HG03575 (cell line): Measurements from ENCODE around the gene TTC34.
"Not testable (repeated sequence)": the region's sequence is repeated elsewhere in the genome, so short reads cannot be mapped to it uniquely, and the experiment has no call there.

Experiments
- ATAC-seq: cut with Tn5 transposase; IDR thresholded peaks from one replicate; pipeline ENCODE4 v1.9.1; 2021; ENCODE audit not compliant: unreplicated experiment, insufficient number of reproducible peaks, low FRiP score; ENCODE audit errors: extremely low read depth

The TTC34 gene

GRCh38 chr1:2652926-2653571 lies 148.4 kb downstream of the TTC34 start:
- not testable (repeated sequence) for ATAC-seq

GRCh38 chr1:2652152-2652925 lies 149.2 kb downstream of the TTC34 start:
- ATAC-seq: not testable (repeated sequence)

- ATAC-seq: no peak
Measured at GRCh38 chr1:2650967-2651645, 150.4 kb downstream of the TTC34 start.

- no peak for ATAC-seq
Measured at GRCh38 chr1:2646837-2647236, 154.7 kb downstream of the TTC34 start.

DNA sequence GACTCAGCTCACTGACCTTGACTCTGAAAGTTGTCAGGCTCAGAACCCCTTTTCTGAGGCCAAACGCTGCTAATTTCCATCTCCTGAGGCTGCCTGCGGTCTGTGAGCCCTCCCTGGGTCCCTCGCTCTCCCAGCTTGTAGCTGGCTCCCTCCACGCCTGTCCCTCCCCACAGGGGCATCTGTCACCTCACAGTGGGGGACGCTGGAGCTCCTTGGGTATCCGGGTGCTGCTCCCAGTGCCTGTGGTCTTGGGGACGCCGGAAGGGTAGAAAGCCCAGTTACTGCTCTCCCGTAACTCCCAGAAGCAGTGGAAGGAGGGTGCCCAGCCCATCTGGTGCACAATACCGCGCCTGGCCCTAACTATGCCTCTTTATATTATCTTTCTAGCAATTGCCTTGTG lies 155.7 kb downstream of the TTC34 start:
- no peak for ATAC-seq

GRCh38 chr1:2645143-2645542 lies 156.3 kb downstream of the TTC34 start:
- ATAC-seq: no peak

DNA sequence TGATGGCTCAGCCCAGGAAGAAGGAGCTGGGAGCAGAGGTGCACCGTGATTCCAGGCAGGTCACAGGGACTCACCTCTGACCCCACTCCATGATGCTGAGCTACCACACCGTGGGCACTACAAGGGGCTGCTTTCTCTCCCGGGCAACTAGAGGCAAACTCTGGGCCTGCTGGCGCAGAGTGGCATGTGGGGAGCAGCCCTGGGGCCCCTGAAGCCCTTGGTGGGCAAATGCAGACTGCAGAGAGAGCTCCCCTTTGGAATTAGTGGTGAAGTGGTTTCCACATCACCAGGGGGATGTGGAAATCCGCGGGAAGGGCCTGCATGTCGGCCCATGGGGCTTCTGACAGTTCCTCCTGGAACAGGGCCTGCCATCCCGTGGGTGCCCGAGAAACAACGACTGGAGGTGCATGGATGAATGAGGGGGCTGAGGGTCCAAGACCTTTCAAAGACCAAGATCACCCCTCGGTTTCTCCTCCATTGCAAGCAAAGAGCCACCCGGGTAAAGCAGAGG lies 156.8 kb downstream of the TTC34 start:
- ATAC-seq: no peak

DNA sequence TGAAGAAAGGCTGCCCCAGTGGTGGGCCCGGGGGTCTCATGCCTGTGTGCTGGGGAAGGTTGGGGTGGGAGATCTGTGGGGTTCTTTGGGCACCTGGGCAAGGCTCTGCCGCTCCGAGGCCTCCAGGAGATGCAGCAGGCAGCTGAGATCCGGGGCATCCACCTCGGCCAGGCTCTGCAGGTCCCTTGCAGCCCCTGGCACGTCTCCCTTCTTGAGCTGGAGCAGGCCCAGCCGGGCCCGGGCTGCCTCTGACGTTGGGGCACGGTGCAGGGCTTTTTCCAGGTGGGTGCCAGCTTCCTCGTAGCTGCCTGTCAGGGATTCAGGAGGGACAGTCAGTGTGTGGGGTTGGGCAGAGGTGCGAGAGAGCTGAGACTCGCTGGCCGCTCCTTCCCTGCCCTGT lies 157.3 kb downstream of the TTC34 start:
- ATAC-seq: no peak

DNA sequence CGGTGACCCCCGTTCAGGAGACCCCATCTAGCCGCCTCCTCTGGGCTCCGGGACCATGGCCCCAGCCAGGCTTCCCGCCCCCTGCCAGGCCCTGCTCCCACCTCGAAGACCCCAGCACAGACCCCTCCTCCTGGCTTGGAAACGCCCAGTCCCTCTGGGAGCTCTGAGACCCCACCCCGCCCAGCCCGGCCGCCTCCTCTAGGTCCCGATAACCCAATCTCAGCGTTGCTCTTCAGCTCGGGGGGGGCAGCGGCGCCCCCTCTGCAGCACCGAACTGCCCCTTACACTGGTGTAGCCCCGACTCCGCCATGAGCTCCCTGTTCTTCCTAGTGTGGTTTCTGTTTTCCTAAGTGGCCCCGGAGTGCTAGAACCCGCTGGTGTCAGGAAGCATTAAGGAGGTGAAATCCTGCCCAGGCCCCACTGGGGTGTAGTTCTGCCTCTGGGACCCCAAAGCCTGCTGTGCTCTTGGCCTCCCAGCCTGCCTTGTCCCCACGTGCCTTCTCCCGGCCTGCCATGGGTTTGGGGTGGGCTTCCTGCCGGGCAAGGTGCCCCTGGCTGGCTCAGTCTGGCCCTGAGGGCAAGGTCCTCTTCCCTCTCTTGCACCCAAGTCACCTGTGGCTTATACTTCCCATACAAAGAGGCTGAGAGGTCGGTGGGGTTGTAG lies 157.9 kb downstream of the TTC34 start:
- ATAC-seq: no peak

DNA sequence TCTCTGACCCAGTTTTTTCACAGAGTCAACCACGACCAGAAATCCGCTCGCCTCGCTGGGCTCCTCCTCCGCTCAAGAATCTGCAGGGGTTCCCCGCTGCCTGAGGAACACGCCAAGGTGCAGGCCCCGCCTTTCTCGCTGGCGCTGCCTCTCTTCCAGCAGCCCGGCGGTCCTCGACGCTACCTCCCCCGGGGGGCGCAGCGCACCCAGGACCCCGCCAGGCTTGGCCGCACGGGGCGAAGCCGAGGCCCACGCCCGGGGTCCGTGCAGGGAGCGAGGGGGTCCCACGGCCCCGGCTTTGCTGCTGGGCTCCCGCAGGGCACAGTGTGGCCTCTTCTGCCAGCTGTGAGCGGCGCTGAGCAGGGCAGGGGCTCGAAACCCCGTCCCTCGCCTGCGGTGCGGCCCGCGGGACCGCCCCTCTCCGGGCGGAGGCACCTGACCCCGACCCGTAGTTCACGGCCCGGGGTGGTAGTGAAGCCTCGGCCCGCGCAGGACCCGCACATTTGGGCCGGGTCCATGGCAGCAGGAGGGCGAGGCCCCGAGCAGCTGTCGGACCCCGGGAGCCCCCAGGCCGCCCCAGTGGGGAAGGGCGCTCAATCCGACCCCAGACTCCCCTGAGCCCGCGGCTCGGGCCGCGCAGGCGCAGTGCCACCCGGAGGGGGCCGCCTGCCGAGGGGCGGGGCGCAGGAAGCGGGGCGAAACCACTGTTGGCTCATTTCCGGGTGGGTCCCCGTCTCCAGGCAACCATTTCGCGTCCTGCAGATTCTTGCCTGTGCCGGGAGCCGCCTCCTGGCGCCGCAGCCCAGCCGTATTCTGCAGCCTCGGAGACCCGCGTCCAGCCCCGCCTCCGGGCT lies 158.7 kb downstream of the TTC34 start:
- ATAC-seq: no peak

- no peak for ATAC-seq
Measured at GRCh38 chr1:2642131-2642559, 159.3 kb downstream of the TTC34 start.

GRCh38 chr1:2641381-2642130 lies 159.9 kb downstream of the TTC34 start:
- ATAC-seq: no peak

GRCh38 chr1:2640626-2641025 lies 160.9 kb downstream of the TTC34 start:
- no peak for ATAC-seq

DNA sequence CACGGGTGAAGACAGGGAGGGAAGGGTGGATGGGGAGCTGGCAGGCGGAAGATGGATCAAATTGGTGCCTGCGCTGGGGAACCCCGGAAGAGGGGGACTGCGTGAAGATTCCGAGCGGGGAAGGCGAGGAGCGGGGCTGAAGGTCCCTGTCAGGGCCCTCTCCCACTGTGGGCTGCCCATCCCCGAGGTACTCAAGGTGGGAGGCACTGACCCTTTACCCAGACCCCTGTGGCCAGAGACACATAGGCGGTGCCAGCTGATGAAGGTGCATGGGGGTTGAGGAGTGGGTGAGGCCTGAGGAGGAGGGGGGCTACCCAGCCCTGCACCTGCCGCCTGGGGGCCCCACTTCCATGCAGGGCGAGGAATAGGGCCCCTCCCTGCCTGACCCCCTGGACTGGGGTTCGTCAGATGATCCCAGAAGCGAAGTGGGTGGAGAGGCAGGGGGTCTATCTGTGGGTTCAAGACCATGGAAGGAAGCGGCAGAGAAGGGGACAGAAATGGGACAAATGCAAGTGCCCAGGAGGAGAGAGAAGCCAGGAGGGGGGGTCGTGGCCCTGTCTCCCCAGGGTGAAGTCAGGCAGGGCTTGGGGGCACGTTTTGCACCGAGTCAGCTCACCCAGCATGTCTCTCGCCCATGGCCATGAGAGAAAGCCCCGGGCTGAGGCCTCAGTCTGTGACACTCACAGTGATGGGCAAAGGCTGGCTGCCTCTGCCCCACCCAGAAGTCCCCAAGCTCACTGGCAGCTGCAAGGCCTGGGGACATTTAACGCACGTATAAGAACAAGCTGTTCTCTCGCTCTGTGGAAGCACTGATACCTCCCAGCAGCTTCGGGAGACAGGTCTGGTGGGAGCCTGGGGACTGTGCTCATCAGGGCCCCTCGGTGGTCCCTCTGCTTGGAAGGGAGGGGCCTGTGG lies 161.6 kb downstream of the TTC34 start:
- no peak for ATAC-seq

DNA sequence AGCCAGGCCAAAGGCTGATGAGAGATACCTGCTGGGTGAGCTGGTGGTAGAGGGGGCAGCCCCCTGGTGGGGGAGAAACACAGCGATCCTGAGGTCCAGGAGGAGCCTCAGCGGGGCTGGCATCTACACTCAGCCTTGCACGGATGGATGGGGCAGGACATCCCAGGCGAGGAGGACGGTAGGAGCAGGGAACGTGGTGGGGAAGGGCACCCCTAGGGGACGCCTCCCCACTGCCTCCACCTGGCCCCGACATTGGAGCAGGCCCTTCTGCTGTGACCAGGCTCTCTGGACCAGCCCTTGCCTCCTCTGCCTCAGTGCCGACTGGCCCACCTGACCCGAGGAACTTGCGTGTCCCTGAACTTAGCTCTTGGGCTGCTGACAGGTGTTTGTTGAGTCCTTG lies 162.3 kb downstream of the TTC34 start:
- no peak for ATAC-seq

DNA sequence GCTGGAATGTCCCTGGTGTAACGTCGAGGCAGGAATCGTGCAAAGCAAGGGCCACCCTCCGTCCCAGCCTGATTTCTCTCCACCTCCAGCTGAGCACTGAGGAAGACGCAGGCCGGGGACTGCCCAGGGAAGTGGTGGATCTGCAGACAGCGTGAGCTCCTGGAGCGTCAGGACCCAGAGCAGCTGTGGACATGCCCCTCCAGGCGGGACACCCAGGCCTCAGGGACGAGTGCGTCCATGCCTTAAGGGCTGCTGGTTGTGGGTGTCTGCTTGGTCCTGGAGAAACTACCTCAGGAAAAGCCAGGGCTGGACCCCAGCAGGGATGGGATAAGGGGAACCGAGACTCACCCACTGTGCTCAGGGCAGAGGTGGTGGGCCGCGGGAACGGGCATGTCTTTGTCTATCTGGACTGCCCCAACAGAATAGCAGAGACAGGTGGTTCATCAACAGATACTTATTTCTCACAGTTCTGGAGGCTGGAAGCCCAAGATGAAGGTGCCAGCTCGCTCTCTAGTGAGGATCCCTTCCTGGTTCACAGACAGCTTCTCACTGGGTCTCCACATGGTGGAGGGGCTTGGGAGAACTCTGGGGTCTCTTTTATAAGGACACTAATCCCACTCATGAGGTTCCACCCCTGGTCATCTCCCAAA lies 162.9 kb downstream of the TTC34 start:
- ATAC-seq: no peak
